PFSK-1 (cell line): Measurements from ENCODE around the gene TTLL5.

ENCODE experiments used
- FOXP2 ChIP-seq: optimal IDR thresholded peaks from 2 replicates; pipeline ENCODE3; 2011; ENCODE audit warnings: borderline replicate concordance, control low read depth, inconsistent platforms; ENCODE audit not compliant: insufficient read depth; ENCODE audit errors: extremely low read length, extremely low read depth
- POLR2AphosphoS5 ChIP-seq: IDR thresholded peaks from 2 replicates; pipeline ENCODE4 v1.6.1; 2012; ENCODE audit warnings: low read depth, mild to moderate bottlenecking, control low read depth, low read length, moderate library complexity
- REST ChIP-seq, 2 experiments: IDR thresholded peaks; 2 replicates each; pipeline versions ENCODE4 v1.6.1 to v1.8.0; 2011 to 2012; ENCODE audit warnings: low read depth in 2 of 2, low read length in 2 of 2, control low read depth in 1 of 2, inconsistent platforms in 1 of 2, mild to moderate bottlenecking in 1 of 2, moderate library complexity in 1 of 2; ENCODE audit not compliant: insufficient read depth in 1 of 2
- SIN3A ChIP-seq: IDR thresholded peaks from 2 replicates; pipeline ENCODE4 v1.6.1; 2012; ENCODE audit warnings: mild to moderate bottlenecking, low read length, moderate library complexity, borderline replicate concordance; ENCODE audit not compliant: insufficient read depth
- TAF1 ChIP-seq: IDR thresholded peaks from 2 replicates; pipeline ENCODE4 v1.6.1; 2012; ENCODE audit warnings: low read length, control low read depth, borderline replicate concordance; ENCODE audit not compliant: insufficient read depth

TTLL5 gene

GRCh38 chr14:75939200-75939599, 278.2 kb downstream of the TTLL5 start:
- no peak for TF ChIP-seq FOXP2
- no peak for TF ChIP-seq SIN3A
- TF ChIP-seq TAF1: no peak
- TF ChIP-seq POLR2AphosphoS5: no peak
- no peak for TF ChIP-seq REST (IDR thresholded peaks at IDR 0.05; ENCODE audit: insufficient read depth in 1 of 2, low read depth in 2 of 2, low read length in 2 of 2)

GRCh38 chr14:75941030-75941429, 280.0 kb downstream of the TTLL5 start:
- no peak for TF ChIP-seq SIN3A
- no peak for TF ChIP-seq POLR2AphosphoS5
- TF ChIP-seq REST (IDR thresholded peaks at IDR 0.05; ENCODE audit: insufficient read depth in 1 of 2, low read depth in 2 of 2, low read length in 2 of 2): no peak
- TF ChIP-seq TAF1: no peak
- no peak for TF ChIP-seq FOXP2

- no peak for TF ChIP-seq POLR2AphosphoS5
- no peak for TF ChIP-seq FOXP2
- TF ChIP-seq SIN3A: no peak
- TF ChIP-seq REST (IDR thresholded peaks at IDR 0.05; ENCODE audit: insufficient read depth in 1 of 2, low read depth in 2 of 2, low read length in 2 of 2): no peak
- no peak for TF ChIP-seq TAF1
Measured at GRCh38 chr14:75944607-75945241, 283.7 kb downstream of the TTLL5 start.

GRCh38 chr14:75946785-75947184, 285.7 kb downstream of the TTLL5 start:
- TF ChIP-seq SIN3A (no peak), POLR2AphosphoS5 (no peak)

- TF ChIP-seq SIN3A: no peak
Measured at GRCh38 chr14:75952489-75952888, 291.4 kb downstream of the TTLL5 start.

GRCh38 chr14:75959031-75959430, 298.0 kb downstream of the TTLL5 start:
- TF ChIP-seq FOXP2: no peak
- no peak for TF ChIP-seq TAF1
- TF ChIP-seq SIN3A: no peak
- no peak for TF ChIP-seq REST (IDR thresholded peaks at IDR 0.05; ENCODE audit: insufficient read depth in 1 of 2, low read depth in 2 of 2, low read length in 2 of 2)
- TF ChIP-seq POLR2AphosphoS5: no peak
